ENCODE results near the gene SMG1.
"Not testable (repeated sequence)": the region's sequence is repeated elsewhere in the genome, so short reads cannot be mapped to it uniquely, and the experiment has no call there.

The SMG1 gene

DNA sequence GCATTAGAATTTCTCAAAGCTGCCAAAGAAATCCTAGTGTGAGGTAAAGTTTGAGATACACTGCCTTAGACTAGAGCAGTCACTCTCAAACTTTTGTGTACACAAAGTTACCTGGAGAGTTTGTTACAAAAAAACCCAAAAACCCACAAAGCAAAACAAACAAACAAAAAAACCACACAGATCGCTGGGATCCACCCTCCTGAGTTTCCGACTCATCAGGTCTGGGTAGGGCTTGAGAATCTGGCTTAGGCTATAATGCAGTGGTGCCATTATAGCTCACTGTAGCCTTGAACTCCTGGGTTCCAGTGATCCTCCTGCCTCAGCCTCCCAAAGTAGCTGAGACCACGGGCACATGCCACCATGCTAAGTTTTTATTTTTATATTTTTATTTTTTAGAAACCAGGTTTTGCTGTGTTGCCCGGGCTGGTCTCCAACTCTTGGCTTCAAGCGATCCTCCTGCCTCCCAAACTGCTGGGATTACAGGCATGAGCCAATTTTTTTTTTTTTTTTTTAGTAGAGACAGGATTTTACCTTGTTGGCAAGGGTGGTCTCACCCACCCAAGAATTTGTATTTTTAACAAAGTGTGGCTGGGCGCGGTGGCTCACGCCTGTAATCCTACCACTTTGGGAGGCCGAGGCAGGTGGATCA, 22.3 kb upstream of the SMG1 start:
- intact Hi-C loops (cut with micrococcal nuclease), result no loop called here
- no peaks in the 10 kb centered on the region for H3K27me3 Mint-ChIP-seq

DNA sequence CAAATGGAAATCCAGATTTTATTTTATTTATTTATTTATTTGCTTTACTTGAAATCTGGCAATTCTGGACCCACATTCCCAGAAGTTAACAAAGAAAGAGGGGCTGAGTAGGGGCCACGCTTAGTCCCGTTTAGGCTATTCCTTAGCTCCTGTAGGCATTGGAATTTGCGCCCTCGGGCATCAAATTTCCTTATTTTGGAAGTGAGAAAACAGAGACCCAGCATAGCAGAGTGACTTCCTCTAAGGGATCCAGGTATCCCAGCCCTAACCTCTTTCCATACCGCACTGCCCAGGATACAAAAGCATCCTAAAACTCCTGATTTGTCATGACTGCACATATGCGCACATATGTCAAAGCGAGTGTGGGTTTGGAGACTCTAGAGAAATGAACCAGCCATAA, 19.0 kb upstream of the SMG1 start:
- no peaks in the 10 kb centered on the region for H3K9me3 Mint-ChIP-seq
- intact Hi-C loops (cut with micrococcal nuclease), result no loop called here
- no peak overlapping the region for H3K4me3 Mint-ChIP-seq
- H3K27ac Mint-ChIP-seq, result no peak overlapping the region
- H3K36me3 Mint-ChIP-seq (ENCODE audit: low read depth), result no peaks in the 10 kb centered on the region
- H3K27me3 Mint-ChIP-seq, result no peaks in the 10 kb centered on the region
- H3K4me1 Mint-ChIP-seq (ENCODE audit: low read depth), result peaks cover 11% of the 10 kb centered on the region

More for the DNA sequence above, 22.3 kb upstream of the SMG1 start:
- peaks cover 11% of the 10 kb centered on the region for H3K4me1 Mint-ChIP-seq (ENCODE audit: low read depth)
- H3K4me3 Mint-ChIP-seq, result no peak overlapping the region
- H3K9me3 Mint-ChIP-seq, result no peaks in the 10 kb centered on the region
- no peak overlapping the region for H3K27ac Mint-ChIP-seq
- H3K36me3 Mint-ChIP-seq (ENCODE audit: low read depth), result no peaks in the 10 kb centered on the region

DNA sequence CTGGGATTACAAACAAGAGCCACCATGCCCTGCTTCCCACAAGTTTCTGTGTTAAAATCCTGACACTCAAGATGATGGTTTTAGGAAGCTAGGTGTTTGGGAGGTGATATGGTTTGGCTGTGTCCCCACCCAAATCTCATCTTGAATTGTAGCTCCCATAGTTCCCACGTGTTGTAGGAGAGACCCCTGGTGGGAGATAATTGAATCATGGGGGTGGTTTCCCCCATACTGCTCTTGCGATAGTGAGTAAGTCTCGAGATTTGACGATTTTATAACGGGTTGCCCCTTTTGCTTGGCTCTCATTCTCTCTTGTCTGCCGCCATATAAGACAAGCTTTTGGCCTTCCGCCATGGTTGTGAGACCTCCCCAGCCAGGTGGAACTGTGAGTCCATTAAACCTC, 17.2 kb upstream of the SMG1 start:
- Mint-ChIP-seq H3K27ac (no peak overlapping the region), H3K27me3 (no peaks in the 10 kb centered on the region), H3K4me3 (no peak overlapping the region)

DNA sequence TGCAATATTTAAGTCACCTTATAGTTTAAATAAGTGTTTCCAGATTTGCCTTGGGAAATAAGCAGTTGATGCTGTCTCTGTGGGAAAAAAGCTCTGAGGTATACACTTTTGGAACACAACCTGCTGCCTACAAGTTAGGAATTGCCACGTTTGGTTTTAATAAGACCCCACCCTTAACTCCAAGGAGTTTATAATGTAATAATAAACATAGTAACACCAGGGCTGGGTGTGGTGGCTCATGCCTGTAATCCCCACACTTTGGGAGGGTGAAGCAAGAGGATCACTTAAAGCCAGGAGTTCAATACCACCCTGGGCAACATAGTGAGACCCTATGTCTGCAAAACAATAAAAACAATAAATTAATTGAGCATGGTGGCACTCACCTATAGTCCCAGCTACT, 15.9 kb upstream of the SMG1 start:
- no peak overlapping the region for H3K4me3 Mint-ChIP-seq
- H3K27ac Mint-ChIP-seq, result no peak overlapping the region
- H3K27me3 Mint-ChIP-seq, result no peaks in the 10 kb centered on the region
- intact Hi-C loops (cut with micrococcal nuclease), result no loop called here
- H3K36me3 Mint-ChIP-seq (ENCODE audit: low read depth), result no peaks in the 10 kb centered on the region
- no peaks in the 10 kb centered on the region for H3K9me3 Mint-ChIP-seq
- peaks cover 12% of the 10 kb centered on the region for H3K4me1 Mint-ChIP-seq (ENCODE audit: low read depth)

More for the DNA sequence above, 17.2 kb upstream of the SMG1 start:
- Mint-ChIP-seq H3K9me3 (no peaks in the 10 kb centered on the region), H3K4me1 (ENCODE audit: low read depth) (peaks cover 11% of the 10 kb centered on the region), H3K36me3 (ENCODE audit: low read depth) (no peaks in the 10 kb centered on the region)
- intact Hi-C loops (cut with micrococcal nuclease), result no loop called here

DNA sequence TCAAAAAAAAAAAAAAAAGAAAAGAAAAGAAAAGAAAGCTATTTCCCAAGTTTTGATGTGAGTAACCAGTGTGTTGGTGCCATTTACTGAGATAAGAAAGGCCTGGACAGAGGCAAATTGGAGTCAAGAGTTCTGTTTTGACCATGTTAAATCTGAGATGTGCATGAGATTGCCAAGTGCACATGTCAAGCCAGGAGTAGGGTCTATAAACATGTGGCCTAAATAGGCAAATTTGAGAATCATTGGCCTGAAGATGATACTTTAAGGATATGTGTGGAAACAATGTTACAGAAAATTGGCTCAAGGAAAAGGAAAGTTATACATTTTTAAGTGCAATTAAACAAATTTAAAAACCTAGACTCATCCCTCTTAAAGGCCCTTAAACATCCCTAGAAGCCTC, 15.3 kb upstream of the SMG1 start:
- Mint-ChIP-seq H3K4me3 (no peak overlapping the region), H3K27me3 (no peaks in the 10 kb centered on the region), H3K4me1 (ENCODE audit: low read depth) (peaks cover 16% of the 10 kb centered on the region), H3K36me3 (ENCODE audit: low read depth) (no peaks in the 10 kb centered on the region), H3K9me3 (no peaks in the 10 kb centered on the region), H3K27ac (no peak overlapping the region)
- intact Hi-C loops (cut with micrococcal nuclease), result no loop called here

DNA sequence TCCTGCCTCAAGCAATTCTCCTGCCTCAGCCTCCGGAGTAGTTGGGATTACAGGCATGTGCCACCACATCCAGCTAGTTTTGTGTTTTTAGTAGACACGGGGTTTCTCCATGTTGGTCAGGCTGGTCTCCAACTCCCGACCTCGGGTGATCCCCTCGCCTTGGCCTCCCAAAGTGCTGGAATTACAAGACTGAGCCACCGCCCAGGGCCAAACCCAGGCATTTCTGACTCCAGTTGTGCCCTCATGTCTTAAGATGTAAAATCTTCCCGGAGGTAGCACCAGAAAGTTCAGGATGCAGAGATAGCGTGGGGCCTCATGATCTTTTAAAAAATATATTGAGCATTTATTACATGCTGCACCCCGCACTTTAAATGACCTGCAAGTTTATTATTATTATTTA, 12.8 kb upstream of the SMG1 start:
- no peak overlapping the region for H3K4me3 Mint-ChIP-seq
- H3K4me1 Mint-ChIP-seq (ENCODE audit: low read depth), result peaks cover 7% of the 10 kb centered on the region
- intact Hi-C loops (cut with micrococcal nuclease), result no loop called here
- no peaks in the 10 kb centered on the region for H3K36me3 Mint-ChIP-seq (ENCODE audit: low read depth)
- no peaks in the 10 kb centered on the region for H3K9me3 Mint-ChIP-seq
- H3K27me3 Mint-ChIP-seq, result peaks cover 1% of the 10 kb centered on the region
- no peak overlapping the region for H3K27ac Mint-ChIP-seq

DNA sequence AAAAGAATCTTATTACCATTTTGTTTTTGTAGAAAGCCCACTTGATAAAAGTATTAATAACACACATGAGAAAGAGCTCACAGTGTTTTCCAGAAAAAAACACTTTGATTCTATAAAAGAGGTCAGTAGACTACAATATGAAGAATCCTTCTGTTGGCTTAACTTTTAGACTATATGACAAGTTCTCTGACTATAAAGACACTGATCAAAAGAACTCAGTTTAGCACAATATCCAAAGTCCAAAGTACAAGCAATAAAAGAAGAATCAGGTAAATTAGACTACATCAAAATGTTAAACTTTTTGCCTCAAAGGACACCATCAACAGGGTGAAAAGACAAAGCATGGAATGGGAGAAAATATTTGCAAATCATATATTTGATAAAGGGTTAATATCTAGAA, 11.2 kb upstream of the SMG1 start:
- no peak overlapping the region for H3K27ac Mint-ChIP-seq
- no peaks in the 10 kb centered on the region for H3K9me3 Mint-ChIP-seq
- peaks cover 7% of the 10 kb centered on the region for H3K4me1 Mint-ChIP-seq (ENCODE audit: low read depth)
- no peak overlapping the region for H3K4me3 Mint-ChIP-seq
- no peaks in the 10 kb centered on the region for H3K36me3 Mint-ChIP-seq (ENCODE audit: low read depth)
- intact Hi-C loops (cut with micrococcal nuclease), result no loop called here
- H3K27me3 Mint-ChIP-seq, result peaks cover 2% of the 10 kb centered on the region

DNA sequence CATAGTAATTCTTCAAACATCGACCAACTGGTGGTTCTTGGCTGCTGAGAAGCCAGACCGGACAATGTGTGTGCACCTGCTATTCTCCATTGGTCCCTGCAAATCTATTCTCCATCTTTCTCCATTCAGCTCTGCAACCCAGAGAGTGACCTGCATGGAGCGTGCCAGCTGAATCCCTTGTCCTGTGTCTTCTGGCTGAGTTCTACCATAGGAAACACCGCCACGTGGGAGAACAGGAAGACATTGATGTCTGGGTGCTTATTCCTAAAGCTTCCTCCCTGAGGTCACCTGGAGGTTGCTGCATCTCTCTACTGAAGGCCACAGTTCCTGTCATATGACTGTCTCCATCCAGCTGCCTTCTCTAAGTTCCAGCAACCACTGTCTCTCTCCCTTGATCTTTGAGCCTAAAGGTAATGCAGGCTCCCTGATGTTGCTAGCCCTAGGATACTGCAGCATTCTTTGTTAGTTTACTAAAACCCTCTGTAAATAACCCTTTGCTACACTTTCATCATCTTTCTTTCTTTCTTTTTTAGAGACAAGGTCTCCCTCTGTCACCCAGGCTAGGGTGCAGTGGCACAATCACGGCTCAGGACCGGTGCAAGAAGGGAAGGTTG, 10.6 kb upstream of the SMG1 start:
- Mint-ChIP-seq H3K4me3 (no peak overlapping the region), H3K9me3 (no peaks in the 10 kb centered on the region), H3K4me1 (ENCODE audit: low read depth) (peaks cover 7% of the 10 kb centered on the region), H3K27ac (no peak overlapping the region), H3K36me3 (ENCODE audit: low read depth) (no peaks in the 10 kb centered on the region), H3K27me3 (peaks cover 2% of the 10 kb centered on the region)
- intact Hi-C loops (cut with micrococcal nuclease), result no loop called here

DNA sequence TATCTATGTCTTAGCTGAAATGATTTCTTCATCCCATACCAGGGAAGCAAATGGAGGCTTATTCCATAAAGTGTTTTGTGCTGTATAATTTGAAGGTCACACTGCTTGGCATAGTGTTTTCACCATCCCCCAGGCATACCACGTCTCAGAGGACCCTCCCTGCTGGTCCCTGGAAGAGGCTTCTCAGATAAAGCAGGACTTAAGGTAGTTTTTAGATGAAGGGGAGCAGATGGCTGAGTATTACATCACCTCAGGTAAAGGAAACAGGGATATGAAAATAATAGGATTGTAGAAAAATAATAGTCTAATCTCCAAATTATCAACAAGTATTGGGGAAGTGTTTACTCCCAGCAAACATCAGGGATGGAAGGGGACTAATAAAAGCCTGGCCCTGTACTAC, 7.3 kb upstream of the SMG1 start:
- Mint-ChIP-seq H3K27me3 (peaks cover 2% of the 10 kb centered on the region), H3K36me3 (ENCODE audit: low read depth) (no peaks in the 10 kb centered on the region), H3K4me1 (ENCODE audit: low read depth) (peaks cover 7% of the 10 kb centered on the region), H3K9me3 (no peaks in the 10 kb centered on the region), H3K4me3 (no peak overlapping the region), H3K27ac (no peak overlapping the region)
- intact Hi-C loops (cut with micrococcal nuclease), result no loop called here

DNA sequence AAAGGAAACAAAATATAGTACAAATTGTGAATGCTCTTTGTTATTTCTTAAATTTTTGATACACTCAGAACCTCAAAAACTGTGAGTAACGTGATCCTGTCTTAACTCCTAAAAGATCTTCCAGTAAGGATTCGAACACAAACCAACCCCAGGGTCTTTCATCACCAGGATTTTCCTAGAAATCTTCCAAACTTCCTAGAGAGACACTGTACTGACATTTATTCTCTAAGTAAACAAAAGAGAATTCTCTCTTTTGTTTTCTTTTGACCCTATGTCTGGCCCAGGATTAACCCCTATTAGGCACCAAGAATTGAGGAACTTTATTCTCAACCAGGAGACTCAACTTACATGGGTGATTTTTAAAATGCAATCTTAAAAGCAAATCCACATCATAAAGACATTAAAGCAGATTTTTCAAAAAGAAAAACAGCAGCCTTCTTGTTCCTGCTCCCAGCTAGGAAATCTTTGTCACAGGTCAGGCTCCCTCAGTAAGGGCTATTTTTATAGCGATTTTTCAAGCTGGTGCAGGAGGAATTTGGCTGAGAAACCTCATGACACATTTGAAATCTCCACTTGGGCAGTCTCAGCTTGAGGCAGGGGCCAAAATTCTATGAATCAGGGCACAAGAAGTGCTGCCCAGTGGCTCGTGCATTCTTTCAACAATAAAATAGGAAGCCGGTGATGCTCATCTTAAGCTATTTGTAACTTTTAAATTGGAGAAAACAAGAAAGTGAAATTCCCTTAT, 6.2 kb upstream of the SMG1 start:
- intact Hi-C loops (cut with micrococcal nuclease), result no loop called here
- Mint-ChIP-seq H3K27me3 (peaks cover 2% of the 10 kb centered on the region), H3K4me3 (no peak overlapping the region), H3K27ac (no peak overlapping the region), H3K4me1 (ENCODE audit: low read depth) (peaks cover 8% of the 10 kb centered on the region), H3K36me3 (ENCODE audit: low read depth) (no peaks in the 10 kb centered on the region), H3K9me3 (no peaks in the 10 kb centered on the region)

DNA sequence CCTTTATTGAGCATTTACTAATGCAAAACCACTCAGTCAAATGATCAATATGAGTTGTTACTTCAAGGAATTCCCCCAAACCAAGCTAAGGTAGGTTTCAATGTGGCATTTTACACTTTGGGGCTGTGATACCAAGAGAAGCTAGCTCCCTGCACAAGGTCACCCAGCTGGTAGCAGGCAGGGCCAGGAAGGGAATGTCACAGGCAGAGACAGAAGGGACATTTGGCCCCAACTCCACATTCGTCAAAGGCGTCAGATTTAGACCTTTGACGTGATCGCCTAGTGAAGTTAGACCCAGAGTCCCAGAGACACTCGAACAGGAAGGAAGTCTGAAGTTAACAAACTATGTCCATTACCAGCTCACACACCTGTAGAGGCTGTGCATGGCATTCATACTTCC, 5.5 kb upstream of the SMG1 start:
- peaks cover 9% of the 10 kb centered on the region for H3K4me1 Mint-ChIP-seq (ENCODE audit: low read depth)
- intact Hi-C loops (cut with micrococcal nuclease), result no loop called here
- no peak overlapping the region for H3K4me3 Mint-ChIP-seq
- H3K9me3 Mint-ChIP-seq, result no peaks in the 10 kb centered on the region
- H3K27me3 Mint-ChIP-seq, result peaks cover 2% of the 10 kb centered on the region
- no peaks in the 10 kb centered on the region for H3K36me3 Mint-ChIP-seq (ENCODE audit: low read depth)
- H3K27ac Mint-ChIP-seq, result no peak overlapping the region

DNA sequence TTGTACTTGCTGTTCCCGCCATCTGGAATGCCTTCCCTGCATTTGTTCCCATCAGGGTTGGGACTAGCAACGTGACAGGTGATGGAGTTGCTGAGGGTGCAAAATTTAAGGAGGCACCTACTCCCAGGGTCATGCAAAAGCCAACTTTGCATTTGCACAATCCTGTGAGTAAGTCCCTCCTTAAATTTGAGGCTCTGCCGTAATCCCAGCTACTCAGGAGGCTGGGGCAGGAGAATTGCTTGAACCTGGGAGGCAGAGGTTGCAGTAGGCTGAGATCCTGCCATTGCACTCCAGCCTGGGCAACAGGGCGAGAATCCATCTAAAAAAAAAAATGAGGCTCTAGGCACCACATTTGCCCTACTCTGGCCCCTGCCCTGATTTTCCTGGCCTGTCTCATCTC, 3.9 kb upstream of the SMG1 start:
- H3K27me3 Mint-ChIP-seq; intact Hi-C loops (cut with micrococcal nuclease): not testable (repeated sequence)

DNA sequence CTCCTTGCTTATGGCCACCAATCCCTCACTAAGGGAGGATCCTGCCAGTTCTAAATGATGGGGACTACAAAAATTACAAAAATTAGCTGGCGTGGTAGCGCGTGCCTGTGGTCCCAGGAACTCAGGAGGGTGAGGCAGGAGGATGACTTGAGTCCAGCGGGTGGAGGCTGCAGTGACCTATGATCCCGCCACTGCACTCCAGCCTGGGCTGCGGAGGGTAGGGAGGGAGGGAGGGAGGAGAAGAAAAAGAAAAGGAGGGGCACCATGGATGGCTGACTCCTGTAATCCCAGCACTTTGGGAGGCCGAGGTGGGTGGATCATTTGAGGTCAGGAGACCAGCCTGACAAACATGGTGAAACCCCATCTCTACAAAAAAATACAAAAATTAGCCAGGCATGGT, 1.9 kb upstream of the SMG1 start:
- Mint-ChIP-seq H3K4me1 (ENCODE audit: low read depth) (peaks cover 17% of the 10 kb centered on the region), H3K36me3 (ENCODE audit: low read depth) (peaks cover 20% of the 10 kb centered on the region)
- H3K27ac Mint-ChIP-seq; intact Hi-C loops (cut with micrococcal nuclease); H3K4me3 Mint-ChIP-seq; H3K27me3 Mint-ChIP-seq; H3K9me3 Mint-ChIP-seq: not testable (repeated sequence)

More for the DNA sequence above, 3.9 kb upstream of the SMG1 start:
- H3K36me3 Mint-ChIP-seq (ENCODE audit: low read depth), result peaks cover 15% of the 10 kb centered on the region
- not testable (repeated sequence) for H3K27ac Mint-ChIP-seq; H3K4me1 Mint-ChIP-seq (ENCODE audit: low read depth); H3K4me3 Mint-ChIP-seq; H3K9me3 Mint-ChIP-seq

DNA sequence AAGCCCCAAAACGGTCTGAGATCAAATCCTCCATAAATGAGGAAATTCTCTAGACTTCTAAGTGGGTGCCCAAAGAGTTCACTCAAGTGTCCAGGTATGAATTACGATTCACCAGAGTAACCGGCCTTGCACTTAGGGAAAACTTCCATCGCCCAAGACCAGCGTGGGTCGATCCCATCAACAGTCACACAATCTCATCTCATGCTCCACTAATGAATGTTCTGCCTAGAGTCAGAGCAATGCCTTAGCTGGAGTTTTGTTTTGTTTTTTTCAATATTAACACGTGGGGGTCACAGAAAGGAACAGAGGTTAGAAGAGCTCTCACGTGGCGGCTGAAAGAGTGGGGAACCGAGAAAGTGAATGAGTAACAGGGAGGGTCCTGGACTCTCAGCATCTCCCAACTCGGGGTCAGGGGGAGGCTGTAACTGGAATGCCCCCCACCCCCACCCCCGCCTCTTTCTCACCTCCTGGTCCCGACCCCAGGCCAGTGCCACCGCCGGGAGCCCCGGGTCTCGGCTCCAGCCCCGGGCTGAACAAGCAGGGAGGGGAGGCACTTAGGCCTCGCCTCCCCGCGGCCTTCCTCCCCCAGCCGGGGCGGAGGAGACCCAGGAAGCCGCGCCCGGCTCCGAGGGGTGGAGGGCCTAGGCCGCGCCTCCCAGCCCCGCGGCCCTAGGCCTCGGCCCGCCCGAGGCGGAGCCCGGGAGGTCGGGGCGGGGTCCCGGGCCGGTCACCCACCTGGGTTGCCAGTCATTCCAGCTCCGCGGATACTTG, 808 bp downstream of the SMG1 start:
- H3K27me3 Mint-ChIP-seq; intact Hi-C loops (cut with micrococcal nuclease); H3K9me3 Mint-ChIP-seq: not testable (repeated sequence)
- peak overlapping the region; percentile 83 for H3K4me3 Mint-ChIP-seq
- peaks cover 36% of the 10 kb centered on the region for H3K4me1 Mint-ChIP-seq (ENCODE audit: low read depth)
- peak overlapping the region; percentile 96 for H3K27ac Mint-ChIP-seq
- H3K36me3 Mint-ChIP-seq (ENCODE audit: low read depth), result peaks cover 29% of the 10 kb centered on the region

All from dendritic cell treated with granulocyte-macrophage colony-stimulating factor and Interleukin-4, amounts not matched to agents 40 ng/mL and 50 ng/mL, for 4 days (primary cell).